ENCODE measurements around the gene KCNC4.
A peak's percentile ranks its signal among the peaks of the same experiment; 100 is the strongest.

Gene KCNC4

GRCh38 chr1:110188035-110188618 is 22.0 kb upstream of the KCNC4 start:
- no peak for FAIRE-seq
- no peak for DNase-seq (ENCODE audit: low spot score)

GRCh38 chr1:110189181-110189580 is 20.9 kb upstream of the KCNC4 start:
- FAIRE-seq (no peak), DNase-seq (ENCODE audit: low spot score) (no peak)

GRCh38 chr1:110190282-110190929 is 19.7 kb upstream of the KCNC4 start:
- DNase-seq (ENCODE audit: low spot score), result no peak
- no peak for FAIRE-seq

GRCh38 chr1:110192541-110192940 is 17.6 kb upstream of the KCNC4 start:
- no peak for FAIRE-seq
- no peak for DNase-seq (ENCODE audit: low spot score)

GRCh38 chr1:110195196-110195595 is 14.9 kb upstream of the KCNC4 start:
- no peak for FAIRE-seq
- no peak for DNase-seq (ENCODE audit: low spot score)

GRCh38 chr1:110196917-110197765 is 13.0 kb upstream of the KCNC4 start:
- FAIRE-seq, result no peak
- peak; percentile 65 for DNase-seq (ENCODE audit: low spot score)

GRCh38 chr1:110197905-110198629 is 12.0 kb upstream of the KCNC4 start:
- DNase-seq (ENCODE audit: low spot score), result no peak
- no peak for FAIRE-seq

GRCh38 chr1:110198746-110199145 is 11.4 kb upstream of the KCNC4 start:
- no peak for DNase-seq (ENCODE audit: low spot score)
- FAIRE-seq, result no peak

- FAIRE-seq (no peak), DNase-seq (ENCODE audit: low spot score) (no peak)
Measured at GRCh38 chr1:110200190-110200589, 9.9 kb upstream of the KCNC4 start.

GRCh38 chr1:110200666-110201065 is 9.4 kb upstream of the KCNC4 start:
- DNase-seq (ENCODE audit: low spot score), result no peak
- FAIRE-seq, result no peak

GRCh38 chr1:110201157-110201825 is 8.8 kb upstream of the KCNC4 start:
- no peak for DNase-seq (ENCODE audit: low spot score)
- no peak for FAIRE-seq

- DNase-seq (ENCODE audit: low spot score), result peak; percentile 39
- no peak for FAIRE-seq
Measured at GRCh38 chr1:110203021-110203661, 7.0 kb upstream of the KCNC4 start.

- FAIRE-seq (no peak), DNase-seq (ENCODE audit: low spot score) (no peak)
Measured at GRCh38 chr1:110205156-110205555, 5.0 kb upstream of the KCNC4 start.

GRCh38 chr1:110205591-110206155 is 4.4 kb upstream of the KCNC4 start:
- FAIRE-seq, result no peak
- no peak for DNase-seq (ENCODE audit: low spot score)

- no peak for FAIRE-seq
Measured at GRCh38 chr1:110206261-110206920, 3.7 kb upstream of the KCNC4 start.

GRCh38 chr1:110207831-110208230 is 2.3 kb upstream of the KCNC4 start:
- DNase-seq (ENCODE audit: low spot score) (no peak), FAIRE-seq (no peak)

More at GRCh38 chr1:110206261-110206920, 3.7 kb upstream of the KCNC4 start:
- DNase-seq (ENCODE audit: low spot score), result no peak

GRCh38 chr1:110208916-110209645 is 1.0 kb upstream of the KCNC4 start:
- DNase-seq (ENCODE audit: low spot score), result no peak
- no peak for FAIRE-seq

- DNase-seq (ENCODE audit: low spot score) (no peak), FAIRE-seq (no peak)
Measured at GRCh38 chr1:110210604-110211495, 736 bp downstream of the KCNC4 start.
